Testis (tissue), 2 donors: ENCODE measurements around the gene PHRF1.

Experiments
- CTCF ChIP-seq, 3 experiments: fragments of 450-650 bp in 2 of 3; fragments of 200-600 bp in 1 of 3; sonication (generic) in 1 of 3; IDR thresholded peaks; one replicate each; pipeline ENCODE4 v1.5.1; 2016 to 2019; ENCODE audit warnings: antibody characterized with exemption in 3 of 3, mild to moderate bottlenecking in 2 of 3, moderate library complexity in 1 of 3
- POLR2A ChIP-seq: fragments of 450-650 bp; IDR thresholded peaks from one replicate; pipeline ENCODE4 v1.6.1; 2017; ENCODE audit warnings: antibody characterized with exemption, mild to moderate bottlenecking, moderate library complexity

- no peak for TF ChIP-seq CTCF (IDR thresholded peaks at IDR 0.05)
- no peak for TF ChIP-seq POLR2A
These were observed 69.3 kb downstream of the PHRF1 start for GRCh38 chr11:645536-645935.
